Ishikawa (cell line): ENCODE results near the gene SNAP29.

Experiments used
- CREB1 ChIP-seq: IDR thresholded peaks from 2 replicates; pipeline ENCODE4 v1.6.1; 2012; ENCODE audit warnings: low read depth
- EGR1 ChIP-seq: IDR thresholded peaks from 2 replicates; pipeline ENCODE4 v1.6.1; 2012
- EP300 ChIP-seq: IDR thresholded peaks from 2 replicates; pipeline ENCODE4 v1.6.1; 2012; ENCODE audit warnings: borderline replicate concordance
- MAX ChIP-seq: IDR thresholded peaks from 2 replicates; pipeline ENCODE4 v1.6.1; 2012
- REST ChIP-seq: IDR thresholded peaks from 2 replicates; pipeline ENCODE4 v1.6.1; 2012; ENCODE audit warnings: low read depth, mild to moderate bottlenecking
- YY1 ChIP-seq: IDR thresholded peaks from 2 replicates; pipeline ENCODE4 v1.6.1; 2012; ENCODE audit warnings: low read depth
- ZBTB7A ChIP-seq: IDR thresholded peaks from 2 replicates; pipeline ENCODE4 v1.6.1; 2012; ENCODE audit warnings: low read depth

- TF ChIP-seq REST: no peak
- TF ChIP-seq YY1: no peak
- TF ChIP-seq MAX: no peak
- no peak for TF ChIP-seq ZBTB7A
- no peak for TF ChIP-seq EP300
- no peak for TF ChIP-seq EGR1
- no peak for TF ChIP-seq CREB1
Measured at GRCh38 chr22:20823264-20823663, 35.5 kb upstream of the SNAP29 start.
